Spinal cord (tissue), 10 donors: Measurements from ENCODE around the gene MYO15B. TPM values are rescaled to one million over a fixed set of nuclear protein-coding genes. Genes with fewer than 3 reads are reported as not detected.
A peak's percentile ranks its signal among the peaks of the same experiment; 100 is the strongest.

ENCODE experiments used
- DNase-seq, 6 donors: peaks; one replicate each; pipeline versions ENCODE4 v3.0.0 to v3.0.0-alpha.2; 2013 to 2015; ENCODE audit warnings: low spot score in 6 of 6, low read depth in 4 of 6
- H3K27ac ChIP-seq: one replicate; pipeline ENCODE4 v1.5.1; 2013; ENCODE audit warnings: low read depth, low read length, control low read depth
- H3K27me3 ChIP-seq: one replicate; pipeline ENCODE4 v1.6.1; 2013; ENCODE audit warnings: low read length; ENCODE audit not compliant: control insufficient read depth, insufficient read depth
- H3K36me3 ChIP-seq: one replicate; pipeline ENCODE4 v1.6.1; 2013; ENCODE audit warnings: low read length; ENCODE audit not compliant: control insufficient read depth, insufficient read depth
- H3K4me1 ChIP-seq: one replicate; pipeline ENCODE4 v1.6.1; 2013; ENCODE audit warnings: low read length; ENCODE audit not compliant: control insufficient read depth, insufficient read depth
- H3K4me3 ChIP-seq: one replicate; pipeline ENCODE4 v1.5.1; 2013; ENCODE audit warnings: low read depth, low read length, control low read depth
- H3K9me3 ChIP-seq: one replicate; pipeline ENCODE4 v1.6.1; 2013; ENCODE audit warnings: low read length; ENCODE audit not compliant: control insufficient read depth, insufficient read depth
- WGBS: methylation state at CpG from one replicate; pipeline ENCODE4 v1.1.5; 2013; ENCODE audit warnings: missing lambda C conversion rate; ENCODE audit not compliant: insufficient coverage; 5-methylcytosine and 5-hydroxymethylcytosine counted together
- polyA plus RNA-seq, 2 donors: library from polyadenylated mRNA; unstranded; fragments of 120-200 nt; gene quantifications; one replicate each; pipeline ENCODE4 v1.2.1, GENCODE V29; 2013; ENCODE audit not compliant: insufficient read length in 2 of 2
- total RNA-seq, 2 donors: library from RNA; depleted of rRNA in 1 of 2; stranded (reverse); fragments of 120-200 nt in 1 of 2; fragments of >200 nt in 1 of 2; gene quantifications; one replicate each; pipeline versions ENCODE4 v1.2.3 to v1.2.4, GENCODE V29; 2013 to 2014
- donor health status: healthy.

Gene MYO15B
- total and polyA plus RNA-seq, 4 donors, result 38.9 to 148 (median 98.8) TPM

- 91% methylated on average over 4 of the region's 7 CpGs for WGBS
- H3K4me1 ChIP-seq, result peaks cover 35% of the 10 kb centered on the region
- no peaks in the 10 kb centered on the region for H3K9me3 ChIP-seq
- no peak overlapping the region for H3K27ac ChIP-seq
- H3K27me3 ChIP-seq, result no peaks in the 10 kb centered on the region
- no peak overlapping the region for H3K4me3 ChIP-seq
- H3K36me3 ChIP-seq, result peaks cover 75% of the 10 kb centered on the region
- no peak for DNase-seq
Observed at GRCh38 chr17:75650874-75651273, 63.3 kb downstream of the MYO15B start.

- Histone ChIP-seq H3K4me3 (no peak overlapping the region), H3K9me3 (no peaks in the 10 kb centered on the region), H3K4me1 (peaks cover 23% of the 10 kb centered on the region), H3K36me3 (peaks cover 75% of the 10 kb centered on the region), H3K27me3 (no peaks in the 10 kb centered on the region), H3K27ac (no peak overlapping the region)
- WGBS, result 95% methylated on average over 3 of the region's 5 CpGs
- no peak for DNase-seq
Observed at GRCh38 chr17:75652341-75652740, 64.7 kb downstream of the MYO15B start.

DNA sequence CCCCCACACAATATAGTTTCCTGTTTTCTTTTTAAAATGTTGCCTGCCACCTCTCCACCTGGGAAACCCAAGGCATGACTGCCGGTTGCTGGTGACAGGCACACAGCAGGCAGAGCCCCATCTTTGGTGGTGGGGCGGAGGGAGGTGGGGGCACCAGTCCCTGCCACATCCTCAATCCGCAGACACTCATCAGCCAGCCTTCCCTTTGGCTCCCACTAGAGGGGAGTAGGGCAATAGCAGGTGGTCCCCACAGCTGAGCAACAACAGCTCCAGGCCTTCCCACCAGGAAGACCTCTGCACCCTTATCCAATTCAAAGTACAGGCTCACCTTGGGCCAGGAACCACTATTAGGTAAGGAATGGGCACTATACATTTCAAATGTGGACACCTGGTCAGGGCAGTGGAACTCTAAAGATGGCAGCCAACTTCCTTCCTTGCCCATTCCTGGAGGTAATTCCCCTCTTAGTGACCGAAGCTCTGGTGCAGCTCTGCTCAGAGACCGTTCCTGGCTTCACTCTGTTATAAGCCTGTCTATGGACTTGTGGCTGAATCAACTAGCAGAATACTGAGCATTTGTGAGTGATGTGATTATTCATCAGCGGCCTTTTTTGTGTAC, 65.4 kb downstream of the MYO15B start:
- Histone ChIP-seq H3K27me3 (no peaks in the 10 kb centered on the region), H3K4me1 (peaks cover 23% of the 10 kb centered on the region), H3K36me3 (peaks cover 77% of the 10 kb centered on the region), H3K27ac (no peak overlapping the region), H3K9me3 (no peaks in the 10 kb centered on the region), H3K4me3 (no peak overlapping the region)
- WGBS, result 60% methylated on average over 1 of the region's 6 CpGs
- peak in 2 of 6 donors; percentile 40 to 60 for DNase-seq

- WGBS, result 73% methylated on average over 2 of the region's 2 CpGs
- no peaks in the 10 kb centered on the region for H3K27me3 ChIP-seq
Observed at GRCh38 chr17:75654176-75654575, 66.6 kb downstream of the MYO15B start.

DNA sequence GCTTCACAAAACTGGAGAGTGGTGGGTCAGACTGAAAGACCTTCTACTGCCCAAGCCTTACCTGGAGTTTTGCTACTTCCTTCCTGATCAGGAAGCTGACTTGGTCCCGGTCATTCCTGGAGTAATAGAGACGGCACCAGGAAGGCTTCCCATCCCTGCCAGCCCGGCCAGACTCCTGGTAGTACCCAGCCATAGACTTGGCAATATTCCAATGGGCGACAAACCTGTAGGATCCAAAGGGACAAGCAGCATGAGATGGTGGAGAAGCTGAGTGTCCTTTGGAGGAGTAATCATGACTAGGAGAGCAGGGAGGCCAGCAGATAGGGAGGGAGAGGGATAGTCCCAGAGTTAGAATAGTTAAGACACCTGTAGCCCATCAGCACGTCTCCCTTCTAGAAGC, 70.6 kb downstream of the MYO15B start:
- Histone ChIP-seq H3K9me3 (no peaks in the 10 kb centered on the region), H3K27ac (no peak overlapping the region), H3K4me3 (no peak overlapping the region), H3K4me1 (peaks cover 16% of the 10 kb centered on the region), H3K27me3 (no peaks in the 10 kb centered on the region), H3K36me3 (peaks cover 66% of the 10 kb centered on the region)
- DNase-seq, result no peak
- WGBS, result 91% methylated on average over 4 of the region's 5 CpGs

More at GRCh38 chr17:75654176-75654575, 66.6 kb downstream of the MYO15B start:
- Histone ChIP-seq H3K4me1 (peaks cover 17% of the 10 kb centered on the region), H3K27ac (no peak overlapping the region), H3K9me3 (no peaks in the 10 kb centered on the region), H3K4me3 (no peak overlapping the region), H3K36me3 (peaks cover 70% of the 10 kb centered on the region)
- no peak for DNase-seq

DNA sequence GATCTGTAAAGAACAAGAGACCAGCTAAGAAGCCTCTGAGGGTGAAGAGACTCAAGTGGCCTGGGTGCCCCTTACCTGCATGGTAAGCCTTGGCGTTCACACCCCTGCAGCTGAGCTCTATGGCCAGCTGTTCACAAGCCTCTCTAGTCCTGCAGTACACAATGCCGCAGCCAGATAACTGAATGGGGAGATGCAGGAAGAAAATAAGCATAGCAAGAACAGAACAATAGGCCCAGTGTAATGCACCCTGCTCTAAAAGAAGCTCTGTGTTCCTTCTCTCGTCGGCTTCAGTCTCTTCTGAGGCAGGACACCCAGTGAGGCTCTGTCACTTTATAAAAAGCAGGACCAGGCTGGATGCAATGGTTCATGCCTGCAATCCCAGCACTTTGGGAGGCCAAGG, 73.9 kb downstream of the MYO15B start:
- Histone ChIP-seq H3K4me3 (no peak overlapping the region), H3K27ac (peak overlapping the region; percentile 29), H3K4me1 (peaks cover 23% of the 10 kb centered on the region), H3K36me3 (peaks cover 51% of the 10 kb centered on the region), H3K9me3 (no peaks in the 10 kb centered on the region), H3K27me3 (no peaks in the 10 kb centered on the region)
- peak in 2 of 6 donors; percentile 37 to 71 for DNase-seq
- 60% methylated on average over 4 of the region's 4 CpGs for WGBS

- Histone ChIP-seq H3K36me3 (peaks cover 41% of the 10 kb centered on the region), H3K4me1 (peaks cover 23% of the 10 kb centered on the region), H3K27ac (no peak overlapping the region), H3K4me3 (no peak overlapping the region), H3K27me3 (no peaks in the 10 kb centered on the region), H3K9me3 (no peaks in the 10 kb centered on the region)
- no peak for DNase-seq
- 95% methylated on average over 5 of the region's 9 CpGs for WGBS
Observed at GRCh38 chr17:75662511-75662910, 74.9 kb downstream of the MYO15B start.

GRCh38 chr17:75664099-75664549, 76.5 kb downstream of the MYO15B start:
- WGBS, result no CpG with 5 or more reads among the region's 3 CpGs
- H3K27ac ChIP-seq, result no peak overlapping the region
- peaks cover 23% of the 10 kb centered on the region for H3K4me1 ChIP-seq
- no peak for DNase-seq
- peaks cover 36% of the 10 kb centered on the region for H3K36me3 ChIP-seq
- no peaks in the 10 kb centered on the region for H3K27me3 ChIP-seq
- H3K9me3 ChIP-seq, result no peaks in the 10 kb centered on the region
- no peak overlapping the region for H3K4me3 ChIP-seq

- H3K9me3 ChIP-seq, result no peaks in the 10 kb centered on the region
- H3K4me3 ChIP-seq, result peak overlapping the region; percentile 91
- peaks cover 23% of the 10 kb centered on the region for H3K4me1 ChIP-seq
- WGBS, result 100% methylated on average over 1 of the region's 10 CpGs
- H3K27ac ChIP-seq, result no peak overlapping the region
- peaks cover 35% of the 10 kb centered on the region for H3K36me3 ChIP-seq
- DNase-seq, result no peak
- H3K27me3 ChIP-seq, result no peaks in the 10 kb centered on the region
Observed at GRCh38 chr17:75665981-75666380, 78.4 kb downstream of the MYO15B start.
